ENCODE measurements around the gene ZNF205.

ZNF205 gene

GRCh38 chr16:3152027-3152276, 39.6 kb downstream of the ZNF205 start:
- peak overlapping the region; percentile 20; the same call in 1 of the 2 replicates for H3K27ac ChIP-seq
- TF ChIP-seq CTCF (conservative IDR thresholded peaks at IDR 0.05): no peak

GRCh38 chr16:3152277-3152990, 40.0 kb downstream of the ZNF205 start:
- TF ChIP-seq CTCF (conservative IDR thresholded peaks at IDR 0.05): peak; percentile 57
- H3K27ac ChIP-seq: peak overlapping the region; percentile 20; the same call in 1 of the 2 replicates

GRCh38 chr16:3152991-3153368, 40.6 kb downstream of the ZNF205 start:
- TF ChIP-seq CTCF (conservative IDR thresholded peaks at IDR 0.05): no peak
- H3K27ac ChIP-seq: no peak overlapping the region

- no peak overlapping the region for H3K27ac ChIP-seq
- no peak for TF ChIP-seq CTCF (conservative IDR thresholded peaks at IDR 0.05)
These were observed 42.8 kb downstream of the ZNF205 start for GRCh38 chr16:3155181-3155580.

GRCh38 chr16:3155972-3156371, 43.6 kb downstream of the ZNF205 start:
- TF ChIP-seq CTCF (conservative IDR thresholded peaks at IDR 0.05): no peak
- no peak overlapping the region for H3K27ac ChIP-seq

DNA sequence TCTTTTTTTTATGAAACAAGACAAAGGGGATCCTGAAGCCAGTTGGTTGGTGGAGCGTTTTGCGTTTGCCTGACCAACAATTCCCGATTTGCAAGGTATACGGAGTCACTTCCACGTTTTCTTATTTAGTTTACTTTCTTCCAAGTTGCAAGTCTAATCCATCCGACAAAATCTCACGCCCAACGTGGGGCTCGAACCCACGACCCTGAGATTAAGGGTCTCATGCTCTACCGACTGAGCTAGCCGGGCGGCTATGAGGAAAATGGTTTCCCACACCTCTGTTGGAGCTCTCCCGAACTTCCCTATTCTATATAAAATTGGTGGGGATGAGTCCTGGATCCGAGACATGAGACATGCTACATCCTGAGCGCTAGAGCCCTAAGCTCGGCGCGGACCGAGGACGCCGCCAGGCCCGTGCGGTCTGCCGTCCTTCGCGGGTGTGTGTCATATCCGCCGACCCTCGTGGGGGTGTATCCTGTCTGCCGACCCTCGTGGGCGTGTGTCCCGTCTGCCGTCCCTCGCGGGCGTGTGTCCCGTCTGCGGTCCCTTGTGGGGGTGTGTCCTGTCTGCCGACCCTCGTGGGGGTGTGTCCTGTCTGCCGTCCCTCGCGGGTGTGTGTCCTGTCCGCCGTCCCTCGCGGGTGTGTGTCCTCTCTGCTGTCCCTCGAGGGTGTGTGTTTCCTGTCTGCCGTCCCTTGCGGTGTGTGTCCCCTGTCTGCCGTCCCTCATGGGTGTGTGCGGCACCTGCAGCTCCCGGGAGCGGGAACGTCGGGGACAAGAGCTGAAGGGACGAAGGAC, 45.0 kb downstream of the ZNF205 start:
- H3K27ac ChIP-seq: peak overlapping the region; percentile 36; the same call in 1 of the 2 replicates
- TF ChIP-seq CTCF (conservative IDR thresholded peaks at IDR 0.05): no peak

DNA sequence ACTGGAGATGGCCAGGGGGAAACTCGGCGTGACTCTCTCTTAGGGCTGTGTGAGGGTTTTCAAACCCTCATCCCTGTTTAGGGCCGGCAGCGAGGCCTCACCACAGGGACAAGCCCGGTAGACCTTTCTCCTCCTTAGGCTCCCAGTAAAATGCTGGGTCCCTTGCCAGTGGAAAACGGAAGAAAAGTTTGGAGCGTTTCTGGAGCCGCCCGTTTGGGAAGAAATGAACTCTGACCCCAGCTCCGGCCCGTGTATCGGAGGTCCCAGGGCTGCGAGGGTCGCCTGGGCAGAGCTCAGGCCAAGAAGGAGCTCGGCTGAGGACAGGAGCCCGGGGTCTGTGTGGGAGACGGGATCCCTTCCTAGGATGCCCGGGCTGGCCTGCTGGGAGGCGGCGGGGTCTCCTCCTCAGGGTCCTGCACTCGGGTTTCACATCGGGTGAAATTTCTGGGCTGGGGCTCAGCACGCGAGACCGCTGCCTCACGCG, 45.7 kb downstream of the ZNF205 start:
- peak overlapping the region; percentile 36; the same call in 1 of the 2 replicates for H3K27ac ChIP-seq
- no peak for TF ChIP-seq CTCF (conservative IDR thresholded peaks at IDR 0.05)
